GM21717 (cell line): Measurements from ENCODE around the gene HIVEP1.
"Not testable (repeated sequence)": the region's sequence is repeated elsewhere in the genome, so short reads cannot be mapped to it uniquely, and the experiment has no call there.

Source experiments
- ATAC-seq: cut with Tn5 transposase; IDR thresholded peaks from one replicate; pipeline ENCODE4 v1.9.1; 2021; ENCODE audit warnings: mild to moderate bottlenecking, moderate library complexity; ENCODE audit not compliant: unreplicated experiment

The HIVEP1 gene

GRCh38 chr6:12082368-12082767 lies 70.3 kb downstream of the HIVEP1 start:
- ATAC-seq, result no peak

GRCh38 chr6:12083302-12083701 lies 71.2 kb downstream of the HIVEP1 start:
- no peak for ATAC-seq

GRCh38 chr6:12083763-12084162 lies 71.7 kb downstream of the HIVEP1 start:
- ATAC-seq, result no peak

- no peak for ATAC-seq
These were observed 72.6 kb downstream of the HIVEP1 start for GRCh38 chr6:12084681-12085080.

- ATAC-seq, result no peak
These were observed 76.4 kb downstream of the HIVEP1 start for GRCh38 chr6:12088531-12088930.

- no peak for ATAC-seq
These were observed 78.6 kb downstream of the HIVEP1 start for GRCh38 chr6:12090714-12091113.

GRCh38 chr6:12092762-12093161 lies 80.7 kb downstream of the HIVEP1 start:
- ATAC-seq, result no peak

GRCh38 chr6:12094689-12095088 lies 82.6 kb downstream of the HIVEP1 start:
- ATAC-seq, result no peak

GRCh38 chr6:12096342-12096741 lies 84.2 kb downstream of the HIVEP1 start:
- ATAC-seq, result no peak

- ATAC-seq, result no peak
These were observed 85.7 kb downstream of the HIVEP1 start for GRCh38 chr6:12097791-12098190.

GRCh38 chr6:12099623-12100338 lies 87.7 kb downstream of the HIVEP1 start:
- ATAC-seq, result no peak

GRCh38 chr6:12101048-12101447 lies 88.9 kb downstream of the HIVEP1 start:
- ATAC-seq, result no peak

- no peak for ATAC-seq
These were observed 89.7 kb downstream of the HIVEP1 start for GRCh38 chr6:12101653-12102312.

- no peak for ATAC-seq
These were observed 90.2 kb downstream of the HIVEP1 start for GRCh38 chr6:12102350-12102749.

- no peak for ATAC-seq
These were observed 91.0 kb downstream of the HIVEP1 start for GRCh38 chr6:12103158-12103557.

GRCh38 chr6:12105271-12105670 lies 93.2 kb downstream of the HIVEP1 start:
- ATAC-seq, result no peak

- ATAC-seq, result not testable (repeated sequence)
These were observed 96.3 kb downstream of the HIVEP1 start for GRCh38 chr6:12108376-12108775.

GRCh38 chr6:12110523-12111362 lies 98.6 kb downstream of the HIVEP1 start:
- no peak for ATAC-seq

GRCh38 chr6:12111363-12111670 lies 99.2 kb downstream of the HIVEP1 start:
- no peak for ATAC-seq

GRCh38 chr6:12112540-12113189 lies 100.6 kb downstream of the HIVEP1 start:
- ATAC-seq, result no peak

- ATAC-seq, result peak; percentile 35
These were observed 101.1 kb downstream of the HIVEP1 start for GRCh38 chr6:12113190-12113577.
